ENCODE measurements around the gene DNMT3L.
"Not testable (repeated sequence)": the region's sequence is repeated elsewhere in the genome, so short reads cannot be mapped to it uniquely, and the experiment has no call there.

Gene DNMT3L

GRCh38 chr21:44295163-44295573 lies 33.5 kb upstream of the DNMT3L start:
- no peak for DNase-seq (ENCODE audit: low read depth in 2 of 2)

GRCh38 chr21:44294391-44295162 lies 32.9 kb upstream of the DNMT3L start:
- DNase-seq (ENCODE audit: low read depth in 2 of 2): no peak

DNA sequence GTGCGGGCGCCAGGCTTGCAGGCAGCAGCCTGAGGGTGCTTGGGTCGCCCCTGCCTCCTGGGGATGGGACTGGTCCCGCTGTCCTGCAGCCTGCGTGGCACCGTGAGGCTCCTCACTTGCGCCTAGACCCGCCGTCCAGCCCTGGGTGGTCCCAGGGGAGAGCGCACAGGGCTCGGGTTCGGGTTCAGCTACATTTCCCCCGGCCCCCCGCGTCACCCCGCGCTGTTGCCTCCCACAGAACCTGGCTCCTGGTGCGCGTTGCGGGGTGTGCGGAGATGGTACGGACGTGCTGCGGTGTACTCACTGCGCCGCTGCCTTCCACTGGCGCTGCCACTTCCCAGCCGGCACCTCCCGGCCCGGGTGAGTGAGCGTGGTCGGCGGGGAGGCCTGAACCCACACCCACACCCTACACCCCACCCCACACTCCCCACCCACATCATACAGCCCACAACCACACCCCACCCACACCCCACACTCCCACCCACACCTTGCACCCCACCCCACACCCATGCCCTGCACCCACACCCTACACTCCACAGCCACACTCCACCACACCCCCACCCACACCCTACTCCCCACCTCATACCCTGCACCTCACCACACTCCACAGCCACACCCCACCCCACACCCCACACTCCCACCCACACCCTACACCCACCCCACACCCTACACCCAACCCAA lies 32.0 kb upstream of the DNMT3L start:
- no peak for DNase-seq (ENCODE audit: low read depth in 2 of 2)

- DNase-seq (ENCODE audit: low read depth in 2 of 2): no peak
Measured at GRCh38 chr21:44292812-44293195, 31.1 kb upstream of the DNMT3L start.

GRCh38 chr21:44291936-44292811 lies 30.5 kb upstream of the DNMT3L start:
- DNase-seq (ENCODE audit: low read depth in 2 of 2): no peak

GRCh38 chr21:44291078-44291935 lies 29.6 kb upstream of the DNMT3L start:
- DNase-seq (ENCODE audit: low read depth in 2 of 2): no peak

GRCh38 chr21:44290327-44291077 lies 28.8 kb upstream of the DNMT3L start:
- DNase-seq (ENCODE audit: low read depth in 2 of 2): no peak

GRCh38 chr21:44289381-44290010 lies 27.8 kb upstream of the DNMT3L start:
- no peak for DNase-seq (ENCODE audit: low read depth in 2 of 2)

DNA sequence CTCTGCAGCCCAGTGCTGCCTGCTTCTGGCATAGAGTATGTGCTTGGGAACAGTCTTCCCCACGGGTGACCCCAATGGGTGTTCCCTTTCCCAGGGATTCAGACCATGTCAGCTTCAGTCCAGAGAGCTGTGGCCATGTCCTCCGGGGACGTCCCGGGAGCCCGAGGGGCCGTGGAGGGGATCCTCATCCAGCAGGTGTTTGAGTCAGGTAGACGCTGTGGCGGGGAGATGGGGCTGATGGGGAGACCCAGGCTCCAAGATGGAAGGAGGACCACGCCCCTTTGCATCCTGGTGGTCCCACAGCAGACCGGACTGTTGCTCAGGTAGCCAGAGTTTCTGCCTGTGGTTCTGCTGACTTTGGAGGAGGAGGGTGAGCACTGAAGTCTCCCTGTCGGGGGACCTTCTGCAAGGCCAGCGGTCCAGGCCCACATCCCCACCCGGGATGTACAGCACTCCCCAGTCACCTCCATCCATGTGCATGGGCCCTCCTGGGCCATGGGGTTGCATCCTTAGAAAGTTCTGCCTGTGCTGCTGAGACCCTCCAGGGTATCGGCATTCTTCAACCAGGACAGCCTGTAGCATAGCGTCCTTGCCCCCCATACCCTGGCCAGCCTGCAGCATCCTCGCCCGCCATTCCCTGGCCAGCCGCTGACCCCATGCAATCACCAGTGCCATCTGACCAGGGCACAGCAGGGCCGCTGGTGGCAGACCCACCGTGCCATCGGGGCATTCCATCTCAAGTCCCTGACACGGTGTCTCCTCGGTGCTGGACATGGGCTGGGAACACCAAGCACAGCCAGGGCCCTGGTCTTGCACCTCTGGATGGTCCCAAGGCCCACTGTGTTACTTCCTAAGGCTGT lies 26.8 kb upstream of the DNMT3L start:
- no peak for DNase-seq (ENCODE audit: low read depth in 2 of 2)

- no peak for DNase-seq (ENCODE audit: low read depth in 2 of 2)
Measured at GRCh38 chr21:44286716-44287632, 25.3 kb upstream of the DNMT3L start.

GRCh38 chr21:44286086-44286715 lies 24.5 kb upstream of the DNMT3L start:
- DNase-seq (ENCODE audit: low read depth in 2 of 2): no peak

GRCh38 chr21:44285138-44285992 lies 23.7 kb upstream of the DNMT3L start, which contains the start of gene AIRE:
Gene AIRE (plus strand): TSS chr21:44285876. CDS start chr21:44286007, 131 bp downstream.
- DNase-seq (ENCODE audit: low read depth in 2 of 2): no peak

DNA sequence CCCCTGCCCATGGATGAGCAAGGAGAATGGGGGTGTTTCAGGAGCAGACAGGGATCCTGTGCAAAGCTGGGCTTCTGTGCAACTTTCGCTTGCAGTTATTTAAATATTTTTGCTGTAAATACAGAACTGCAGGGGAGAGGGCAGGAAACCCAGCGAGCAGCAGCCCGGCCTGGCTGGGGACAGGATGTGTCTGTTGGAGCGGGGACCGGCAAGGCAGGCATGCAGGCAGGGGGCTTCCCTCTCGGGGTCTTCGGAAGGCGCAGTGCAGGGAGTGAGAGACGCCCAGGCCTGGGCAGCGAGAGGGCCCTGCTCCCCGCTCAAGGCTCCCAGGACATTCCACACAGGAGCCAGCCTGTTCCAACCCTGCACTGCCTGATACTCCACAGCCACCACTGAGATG lies 22.3 kb upstream of the DNMT3L start:
- DNase-seq (ENCODE audit: low read depth in 2 of 2): no peak

DNA sequence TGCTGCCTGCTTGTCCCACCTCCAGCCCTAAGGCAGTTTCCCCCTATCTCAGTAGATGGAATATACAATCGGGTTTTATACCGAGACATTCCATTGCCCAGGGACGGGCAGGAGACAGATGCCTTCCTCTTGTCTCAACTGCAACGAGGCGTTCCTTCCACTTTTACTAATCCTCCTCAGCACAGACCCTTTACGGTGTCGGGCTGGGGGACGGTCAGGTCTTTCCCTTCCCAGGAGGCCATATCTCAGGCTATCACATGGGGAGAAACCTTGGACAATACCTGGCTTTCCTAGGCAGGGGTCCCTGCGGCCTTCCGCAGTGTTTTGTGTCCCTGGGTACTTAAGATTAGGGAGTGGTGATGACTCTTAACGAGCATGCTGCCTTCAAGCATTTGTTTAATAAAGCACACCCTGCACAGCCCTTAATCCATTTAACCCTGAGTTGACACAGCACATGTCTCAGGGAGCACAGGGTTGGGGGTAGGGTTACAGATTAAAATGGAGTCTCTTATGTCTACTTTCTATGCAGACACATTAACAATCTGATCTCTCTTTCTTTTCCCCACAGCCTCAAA lies 21.6 kb upstream of the DNMT3L start:
- DNase-seq (ENCODE audit: low read depth in 2 of 2): not testable (repeated sequence)

DNA sequence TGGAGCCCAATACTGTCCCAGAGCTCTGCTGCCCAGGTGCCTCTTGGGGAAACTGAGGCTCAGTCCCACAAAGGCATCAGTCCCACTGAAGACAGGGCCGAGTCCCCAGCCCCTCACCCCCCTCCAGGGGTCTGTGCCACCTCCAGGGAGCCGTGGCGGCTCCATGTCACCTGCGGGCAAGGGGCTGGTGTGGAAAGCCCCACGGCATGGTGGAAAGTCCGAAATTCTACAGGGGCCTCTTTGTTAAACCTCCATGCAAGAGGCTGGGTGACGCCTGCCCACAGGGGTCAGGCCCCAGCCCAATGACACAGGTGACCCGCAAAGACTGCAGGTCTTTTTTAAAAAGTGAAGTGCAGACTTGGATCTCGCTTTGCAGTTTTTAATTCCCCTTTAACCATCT lies 20.7 kb upstream of the DNMT3L start:
- no peak for DNase-seq (ENCODE audit: low read depth in 2 of 2)

GRCh38 chr21:44281801-44282200 lies 20.1 kb upstream of the DNMT3L start:
- DNase-seq (ENCODE audit: low read depth in 2 of 2): no peak

All from stimulated activated CD8-positive, alpha-beta memory T cell treated with anti-CD3 and anti-CD28 coated beads, Interleukin-15, amount 100 ng/mL, for 48 hours (primary cell).